ENCODE data around the gene CEL.
A peak's percentile ranks its signal among the peaks of the same experiment; 100 is the strongest.

The CEL gene

DNA sequence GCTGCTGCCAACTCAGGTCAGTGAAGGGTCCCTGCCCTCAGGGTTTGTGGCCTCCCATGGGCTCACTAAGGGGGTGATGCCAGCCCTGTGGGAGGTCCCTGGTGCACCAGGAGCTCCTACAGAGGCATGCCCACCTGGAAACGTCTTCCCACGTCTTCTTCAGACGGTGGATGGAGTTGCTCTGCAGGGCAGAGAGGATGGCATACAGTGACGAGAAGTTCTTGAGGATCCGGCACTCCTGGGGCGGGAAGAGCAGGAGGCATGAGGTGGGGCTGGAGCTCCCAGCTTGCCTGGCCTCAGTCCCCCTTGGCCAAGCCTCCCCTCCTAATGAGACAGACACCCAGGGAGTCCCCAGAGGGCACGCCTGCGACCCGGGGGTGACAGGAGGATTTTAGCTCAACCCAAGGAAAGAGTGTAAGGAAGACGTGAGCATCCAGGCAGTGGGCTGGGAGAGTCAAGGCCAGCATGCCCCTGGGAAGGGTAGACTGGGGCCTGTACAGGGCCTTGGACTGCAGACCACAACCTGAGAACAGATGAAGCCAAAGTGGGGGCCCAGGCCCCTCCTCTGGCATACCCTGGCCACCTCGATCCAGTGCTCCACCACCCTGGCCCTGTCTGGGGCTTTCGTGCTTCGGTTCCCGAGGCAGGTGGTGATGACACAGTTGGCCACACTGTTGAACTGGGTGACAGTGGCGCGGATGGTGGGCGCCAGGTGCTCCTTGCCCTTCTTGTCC, 44.9 kb downstream of the CEL start:
- no peak for DNase-seq

- DNase-seq, result no peak
These were observed 45.5 kb downstream of the CEL start for GRCh38 chr9:133107245-133107722.

- no peak for DNase-seq
These were observed 46.4 kb downstream of the CEL start for GRCh38 chr9:133107961-133108793.

DNA sequence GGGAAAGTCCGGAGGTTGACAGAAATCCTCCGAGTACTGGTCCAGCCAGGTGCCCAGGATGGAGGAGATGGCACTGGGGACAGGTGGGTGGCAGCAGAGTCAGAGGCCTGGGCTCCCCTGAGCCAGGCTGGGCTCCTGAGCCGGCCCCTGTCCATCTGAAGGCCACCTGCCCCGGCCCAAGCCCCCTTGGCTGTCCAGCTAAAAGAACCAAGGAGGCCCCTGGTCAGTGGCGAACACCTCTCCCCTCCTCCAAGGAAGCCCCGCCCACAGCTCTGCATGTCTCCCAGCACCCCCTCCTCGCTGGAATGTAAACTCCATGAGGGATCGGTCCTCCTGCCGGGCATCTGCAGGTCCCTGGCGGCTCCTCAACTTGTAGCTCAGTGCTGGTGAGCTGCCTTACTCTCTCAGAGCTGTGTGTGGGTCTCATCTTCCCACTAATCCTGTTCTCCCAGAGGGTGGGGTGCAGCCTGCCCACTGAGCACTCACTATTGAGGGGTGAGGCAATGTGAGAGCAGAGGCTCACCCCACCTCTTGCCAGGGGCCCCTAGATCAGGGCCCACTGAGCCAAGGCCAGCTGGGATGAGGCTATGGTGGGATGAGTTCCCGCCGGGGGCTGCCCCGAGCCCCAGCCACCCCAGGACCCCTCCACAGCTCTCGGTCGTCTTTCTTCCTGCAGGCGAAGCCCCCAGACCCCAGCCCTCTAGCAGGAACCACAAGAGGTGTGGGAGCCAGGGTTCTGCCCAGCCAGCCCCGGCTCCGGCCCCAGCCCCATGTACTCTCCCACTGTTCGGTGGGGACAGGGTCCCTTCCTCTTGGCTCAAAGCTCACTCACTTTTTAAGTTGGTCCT, 47.2 kb downstream of the CEL start:
- DNase-seq, result no peak

- no peak for DNase-seq
These were observed 48.3 kb downstream of the CEL start for GRCh38 chr9:133109931-133110650.

GRCh38 chr9:133111808-133112662, 50.3 kb downstream of the CEL start:
- DNase-seq, result no peak

DNA sequence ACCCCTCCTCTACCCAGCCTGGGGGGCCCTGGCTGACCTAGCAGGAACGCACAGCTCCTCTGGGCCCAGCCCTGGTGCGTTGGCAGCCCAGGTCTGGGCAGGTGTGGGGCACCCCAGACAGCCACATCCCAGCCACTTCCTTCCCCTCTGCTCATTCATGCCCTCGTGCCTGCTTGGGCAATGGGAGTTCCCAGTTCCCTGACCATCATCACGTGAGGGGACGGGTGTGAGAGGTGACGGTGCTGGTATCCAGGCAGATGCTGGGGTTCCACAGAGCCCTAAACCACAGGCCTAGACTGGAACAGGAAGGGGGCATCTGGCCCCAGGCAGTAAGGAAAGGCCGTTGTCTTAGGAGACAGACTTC, 50.9 kb downstream of the CEL start:
- DNase-seq, result no peak

- DNase-seq, result no peak
These were observed 51.6 kb downstream of the CEL start for GRCh38 chr9:133113163-133113948.

GRCh38 chr9:133113949-133114885, 52.4 kb downstream of the CEL start:
- peak; percentile 27 for DNase-seq

DNA sequence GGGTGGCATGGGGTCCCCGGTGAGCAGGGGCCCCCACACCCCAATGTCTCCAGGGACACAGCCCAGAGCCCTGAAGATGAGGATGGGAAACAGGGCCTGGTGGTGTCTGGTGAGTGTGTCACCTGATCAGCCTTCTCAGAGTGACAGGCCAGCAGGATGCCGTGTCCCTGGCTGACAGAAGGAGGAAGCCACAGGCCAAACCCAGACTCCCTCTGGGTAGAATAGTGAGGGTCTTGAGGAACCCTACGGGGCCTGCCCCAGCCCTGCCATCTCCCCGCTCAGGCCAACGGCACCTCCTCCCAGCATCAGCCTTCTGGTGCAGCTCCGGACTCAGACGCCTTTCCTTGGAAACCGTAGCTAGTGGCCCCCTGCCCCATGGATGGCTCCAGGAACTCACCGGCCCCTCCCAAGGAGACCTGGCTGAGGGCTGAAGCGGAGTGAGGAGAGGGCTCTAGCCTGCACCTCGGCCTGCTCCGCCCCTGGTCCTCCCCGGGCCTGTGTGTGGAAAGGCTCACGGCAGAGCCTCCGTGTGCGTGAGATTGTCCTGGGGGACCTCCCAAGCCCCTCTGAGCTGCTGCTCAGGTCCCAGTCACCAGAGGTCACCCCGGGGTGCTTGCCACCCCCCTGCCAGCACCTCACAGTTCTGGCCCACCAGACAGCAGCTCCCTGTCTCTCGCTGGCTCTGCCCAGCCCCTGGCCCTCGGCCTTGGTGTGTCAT, 53.3 kb downstream of the CEL start:
- DNase-seq, result no peak

DNA sequence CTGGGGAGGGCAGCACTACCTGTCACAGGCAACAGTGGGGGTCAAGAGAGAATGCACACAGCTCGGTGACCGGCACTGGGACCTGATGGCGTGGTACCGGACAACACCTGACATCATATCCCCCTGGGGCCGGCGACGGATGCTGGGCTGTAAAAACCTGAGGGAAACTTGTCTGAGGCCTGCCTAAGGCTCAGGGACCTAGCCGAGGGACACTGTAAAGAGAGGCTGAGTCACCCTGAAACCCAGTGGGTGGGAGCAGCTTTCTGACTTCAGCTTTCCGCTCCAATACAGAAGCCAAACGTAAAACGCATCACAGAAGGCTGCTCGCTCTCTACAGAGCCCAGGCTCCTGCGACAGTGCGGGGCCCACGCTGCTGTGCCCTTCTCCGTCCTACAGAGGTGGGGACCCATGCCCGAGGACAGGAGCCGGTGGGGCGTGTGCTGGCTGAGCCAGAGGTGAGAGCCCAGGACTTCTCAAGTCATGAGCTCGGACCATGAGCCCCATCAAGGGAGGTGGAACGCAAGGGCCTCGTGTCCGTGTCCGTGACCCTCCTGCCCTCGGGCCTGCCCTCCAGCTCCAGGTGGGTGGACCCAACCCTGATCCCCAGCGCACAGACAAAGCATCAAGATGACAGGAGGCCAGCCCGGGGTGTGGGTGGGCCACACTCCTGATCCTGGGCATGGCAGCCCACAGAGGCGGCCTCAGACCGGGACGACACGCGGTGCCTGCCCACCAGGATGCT, 54.0 kb downstream of the CEL start:
- DNase-seq, result no peak

DNA sequence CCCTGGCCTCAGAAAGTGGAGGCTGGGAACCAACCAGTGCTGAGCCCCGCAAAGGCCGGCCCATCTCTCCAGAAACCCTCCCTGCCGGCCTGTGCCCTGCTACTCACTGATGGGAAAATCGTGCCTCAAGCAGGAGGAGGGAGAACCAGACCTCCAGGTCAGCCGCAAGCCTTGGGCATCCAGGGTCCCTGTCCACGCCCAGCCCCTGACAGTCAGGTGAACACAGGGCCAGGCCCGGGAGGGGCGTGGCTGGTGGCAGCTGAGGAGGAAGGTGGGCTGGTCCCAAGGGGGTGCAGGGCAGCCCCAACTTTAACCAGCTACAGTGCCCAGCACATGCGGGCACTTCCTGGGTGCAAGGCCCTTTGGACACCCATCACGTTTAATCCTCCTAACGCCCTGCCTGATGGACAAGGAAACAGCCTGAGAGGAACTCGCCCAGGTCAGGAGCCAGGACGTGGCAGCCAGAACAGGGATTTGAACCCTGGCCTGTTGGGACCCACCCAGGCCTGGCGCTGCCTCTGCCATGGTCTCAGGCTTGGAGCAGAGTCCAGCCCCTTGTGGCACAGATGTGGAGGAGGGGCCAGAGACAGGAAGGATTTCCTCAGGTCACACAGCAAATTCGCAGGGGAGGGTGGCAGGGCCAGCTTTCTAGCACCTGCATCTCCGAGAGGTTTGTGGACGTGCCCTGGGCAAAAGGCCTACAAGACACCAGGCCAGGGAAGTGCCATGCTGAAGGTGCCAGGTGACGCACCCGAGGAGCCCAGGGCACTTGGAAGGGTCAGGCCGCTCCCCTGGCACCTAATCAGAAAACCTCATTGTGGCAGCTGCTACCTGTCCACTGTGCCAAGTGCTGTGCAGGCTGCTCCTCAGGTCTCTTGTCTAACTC, 54.8 kb downstream of the CEL start:
- DNase-seq, result no peak

- DNase-seq, result peak; percentile 8
These were observed 55.7 kb downstream of the CEL start for GRCh38 chr9:133117271-133118178.

- no peak for DNase-seq
These were observed 56.4 kb downstream of the CEL start for GRCh38 chr9:133118179-133118520.

GRCh38 chr9:133118568-133118967, 56.8 kb downstream of the CEL start:
- DNase-seq, result no peak

Measured in NCI-H774 (cell line).